ENCODE measurements around the gene DEPDC5.

- TF ChIP-seq POLR2AphosphoS5 (IDR thresholded peaks at IDR 0.05; ENCODE audit: low read depth, low read length) (no peak), TAF1 (IDR thresholded peaks at IDR 0.05; ENCODE audit: borderline replicate concordance, insufficient read depth, low read length) (no peak), SIN3A (IDR thresholded peaks at IDR 0.05; ENCODE audit: borderline replicate concordance, insufficient read depth, low read length) (no peak), FOXP2 (optimal IDR thresholded peaks at IDR 0.05; ENCODE audit: borderline replicate concordance, extremely low read depth, extremely low read length, insufficient read depth) (no peak)
- TF ChIP-seq, protein P1, sequence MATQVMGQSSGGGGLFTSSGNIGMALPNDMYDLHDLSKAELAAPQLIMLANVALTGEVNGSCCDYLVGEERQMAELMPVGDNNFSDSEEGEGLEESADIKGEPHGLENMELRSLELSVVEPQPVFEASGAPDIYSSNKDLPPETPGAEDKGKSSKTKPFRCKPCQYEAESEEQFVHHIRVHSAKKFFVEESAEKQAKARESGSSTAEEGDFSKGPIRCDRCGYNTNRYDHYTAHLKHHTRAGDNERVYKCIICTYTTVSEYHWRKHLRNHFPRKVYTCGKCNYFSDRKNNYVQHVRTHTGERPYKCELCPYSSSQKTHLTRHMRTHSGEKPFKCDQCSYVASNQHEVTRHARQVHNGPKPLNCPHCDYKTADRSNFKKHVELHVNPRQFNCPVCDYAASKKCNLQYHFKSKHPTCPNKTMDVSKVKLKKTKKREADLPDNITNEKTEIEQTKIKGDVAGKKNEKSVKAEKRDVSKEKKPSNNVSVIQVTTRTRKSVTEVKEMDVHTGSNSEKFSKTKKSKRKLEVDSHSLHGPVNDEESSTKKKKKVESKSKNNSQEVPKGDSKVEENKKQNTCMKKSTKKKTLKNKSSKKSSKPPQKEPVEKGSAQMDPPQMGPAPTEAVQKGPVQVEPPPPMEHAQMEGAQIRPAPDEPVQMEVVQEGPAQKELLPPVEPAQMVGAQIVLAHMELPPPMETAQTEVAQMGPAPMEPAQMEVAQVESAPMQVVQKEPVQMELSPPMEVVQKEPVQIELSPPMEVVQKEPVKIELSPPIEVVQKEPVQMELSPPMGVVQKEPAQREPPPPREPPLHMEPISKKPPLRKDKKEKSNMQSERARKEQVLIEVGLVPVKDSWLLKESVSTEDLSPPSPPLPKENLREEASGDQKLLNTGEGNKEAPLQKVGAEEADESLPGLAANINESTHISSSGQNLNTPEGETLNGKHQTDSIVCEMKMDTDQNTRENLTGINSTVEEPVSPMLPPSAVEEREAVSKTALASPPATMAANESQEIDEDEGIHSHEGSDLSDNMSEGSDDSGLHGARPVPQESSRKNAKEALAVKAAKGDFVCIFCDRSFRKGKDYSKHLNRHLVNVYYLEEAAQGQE (IDR thresholded peaks at IDR 0.05; ENCODE audit: insufficient read depth in 1 of 2, low read depth in 2 of 2, low read length in 2 of 2) = no peak
Measured at GRCh38 chr22:31883989-31884388, 130.2 kb downstream of the DEPDC5 start.
